ENCODE data around the gene LRRC15. TPM values are rescaled to one million over a fixed set of nuclear protein-coding genes. Genes with fewer than 3 reads are reported as not detected.

LRRC15 gene
- total and polyA plus RNA-seq, 2 donors (not counting 3 experiments of a cell fraction or from before 2014, with no cell fraction given): not detected

DNA sequence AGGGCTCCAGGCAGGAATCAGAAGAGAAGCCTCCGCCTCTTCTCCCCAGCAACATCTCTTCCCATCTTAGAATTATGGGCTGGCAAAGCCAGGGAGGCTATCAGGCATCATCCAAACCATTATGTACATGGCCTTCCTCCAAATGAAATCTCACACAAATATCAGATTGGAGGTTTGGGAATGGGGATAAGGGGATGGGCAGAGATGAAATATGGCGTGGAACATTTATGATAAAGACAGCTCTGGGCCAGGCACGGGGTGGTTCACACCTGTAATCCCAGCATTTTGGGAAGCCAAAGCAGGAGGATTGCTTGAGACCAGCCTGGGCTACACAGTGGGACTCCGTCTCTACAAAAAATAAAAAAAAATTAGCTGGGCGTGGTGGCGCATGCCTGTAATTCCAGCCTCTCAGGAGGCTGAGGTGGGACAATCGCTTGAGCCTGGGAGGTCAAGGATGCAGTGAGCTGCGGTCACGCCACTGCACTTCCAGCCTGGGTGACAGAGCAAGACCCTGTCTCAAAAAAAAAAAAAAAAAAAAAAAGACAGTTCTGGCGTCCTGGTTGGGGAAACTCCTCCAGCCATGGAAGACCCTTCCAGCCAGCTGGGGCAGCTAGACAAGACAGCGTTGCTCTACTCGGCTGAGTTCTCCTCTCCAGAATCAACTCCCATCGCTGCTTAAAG is 55.0 kb downstream of the LRRC15 start:
- FAIRE-seq (no peak), DNase-seq (ENCODE audit: low read depth, low spot score) (no peak)
- no peak overlapping the region for H3K4me3 ChIP-seq (replicated peaks in 1 of 3; ENCODE audit: insufficient read depth in 1 of 3, low read depth in 1 of 3, low read length in 3 of 3)
- H3K9me1 ChIP-seq (replicated peaks; ENCODE audit: control insufficient read depth, extremely low read depth, insufficient read depth, low read length): no peaks in the 10 kb centered on the region
- H4K20me1 ChIP-seq (replicated peaks; ENCODE audit: control insufficient read depth, extremely low read depth, insufficient read depth, low read length): no peaks in the 10 kb centered on the region
- peak overlapping the region; percentile 83 for H3K9ac ChIP-seq (replicated peaks; ENCODE audit: extremely low read depth, insufficient read depth, low read length)
- intact Hi-C loops (cut with micrococcal nuclease): loop anchor here (1.0 to 5.0 kb wide), 11 partner anchors 45 to 649 kb away; no protein-coding TSS in a partner anchor
- peaks cover 4 to 5% of the 10 kb centered on the region in 2 experiments for H3K27me3 ChIP-seq (ENCODE audit: control insufficient read depth in 2 of 2, insufficient read depth in 2 of 2, low read length in 2 of 2)
- H3K79me2 ChIP-seq (ENCODE audit: control insufficient read depth, insufficient read depth, low read length): no peaks in the 10 kb centered on the region
- POLR2A ChIA-PET: interaction anchor here (0.6 to 1.8 kb wide), 3 partner anchors 15 to 179 kb away, joined by 3 to 7 read pairs (median 4); partner anchors contain the start of gene HES1
- TF ChIP-seq POLR2A (IDR thresholded peaks at IDR 0.05; ENCODE audit: low read depth, low read length): no peak
- no peak for TF ChIP-seq JUN (IDR thresholded peaks at IDR 0.05; ENCODE audit: borderline replicate concordance, insufficient read depth, insufficient read length, low read depth)
- TF ChIP-seq MYC (IDR thresholded peaks at IDR 0.05; ENCODE audit: low read depth, low read length): no peak
- no peak for TF ChIP-seq FOS (IDR thresholded peaks at IDR 0.05; ENCODE audit: borderline replicate concordance, insufficient read depth, low read length)
- TF ChIP-seq, protein P1, sequence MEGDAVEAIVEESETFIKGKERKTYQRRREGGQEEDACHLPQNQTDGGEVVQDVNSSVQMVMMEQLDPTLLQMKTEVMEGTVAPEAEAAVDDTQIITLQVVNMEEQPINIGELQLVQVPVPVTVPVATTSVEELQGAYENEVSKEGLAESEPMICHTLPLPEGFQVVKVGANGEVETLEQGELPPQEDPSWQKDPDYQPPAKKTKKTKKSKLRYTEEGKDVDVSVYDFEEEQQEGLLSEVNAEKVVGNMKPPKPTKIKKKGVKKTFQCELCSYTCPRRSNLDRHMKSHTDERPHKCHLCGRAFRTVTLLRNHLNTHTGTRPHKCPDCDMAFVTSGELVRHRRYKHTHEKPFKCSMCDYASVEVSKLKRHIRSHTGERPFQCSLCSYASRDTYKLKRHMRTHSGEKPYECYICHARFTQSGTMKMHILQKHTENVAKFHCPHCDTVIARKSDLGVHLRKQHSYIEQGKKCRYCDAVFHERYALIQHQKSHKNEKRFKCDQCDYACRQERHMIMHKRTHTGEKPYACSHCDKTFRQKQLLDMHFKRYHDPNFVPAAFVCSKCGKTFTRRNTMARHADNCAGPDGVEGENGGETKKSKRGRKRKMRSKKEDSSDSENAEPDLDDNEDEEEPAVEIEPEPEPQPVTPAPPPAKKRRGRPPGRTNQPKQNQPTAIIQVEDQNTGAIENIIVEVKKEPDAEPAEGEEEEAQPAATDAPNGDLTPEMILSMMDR (IDR thresholded peaks at IDR 0.05; ENCODE audit: extremely low read depth in 1 of 2, insufficient read depth in 1 of 2, low read depth in 1 of 2, low read length in 2 of 2): no peak
- TF ChIP-seq GATA2 (IDR thresholded peaks at IDR 0.05; ENCODE audit: insufficient read depth, insufficient read length, low read depth, low read length): no peak
- TF ChIP-seq EZH2 (IDR thresholded peaks at IDR 0.05; ENCODE audit: borderline replicate concordance, low read depth, low read length, severe bottlenecking): no peak
- no peak for TF ChIP-seq POLR2AphosphoS5 (IDR thresholded peaks at IDR 0.05; ENCODE audit: insufficient read depth, low read depth, low read length)
- TF ChIP-seq, protein P2, sequence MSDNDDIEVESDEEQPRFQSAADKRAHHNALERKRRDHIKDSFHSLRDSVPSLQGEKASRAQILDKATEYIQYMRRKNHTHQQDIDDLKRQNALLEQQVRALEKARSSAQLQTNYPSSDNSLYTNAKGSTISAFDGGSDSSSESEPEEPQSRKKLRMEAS (IDR thresholded peaks at IDR 0.05; ENCODE audit: insufficient read depth, insufficient read length): no peak
- H3K9me3 ChIP-seq (replicated peaks; ENCODE audit: control insufficient read depth, insufficient read depth, low read length): no peaks in the 10 kb centered on the region
- CTCF ChIA-PET: interaction anchor here (0.8 to 5.6 kb wide), 15 partner anchors 37 to 651 kb away, joined by 3 to 355 read pairs (median 4); partner anchors contain the start of gene HES1
- no TSS peak for BruUV-seq (replicated peaks)
- no peak overlapping the region for H3K27ac ChIP-seq (ENCODE audit: insufficient read depth, low read depth, low read length)
- no peak overlapping the region for H2AFZ ChIP-seq (ENCODE audit: low read depth, low read length)
- H3K4me2 ChIP-seq (ENCODE audit: insufficient read depth, low read length): no peak overlapping the region
- dilution Hi-C loops (cut with MboI; ENCODE audit: extremely low pct_ligation_motif_present, low sequenced_read_pairs): loop anchor here (25.0 kb wide), 1 partner anchor 552 kb away; no protein-coding TSS in a partner anchor
- peaks cover 7% of the 10 kb centered on the region for H3K4me1 ChIP-seq (ENCODE audit: control insufficient read depth, extremely low read depth, insufficient read depth, low read length)
- no peaks in the 10 kb centered on the region for H3K36me3 ChIP-seq (ENCODE audit: control insufficient read depth in 2 of 2, extremely low read depth in 1 of 2, insufficient read depth in 2 of 2, low read length in 2 of 2)
